Left kidney (tissue), 8 donors: Measurements from ENCODE around the gene TMC6. TPM values are rescaled to one million over a fixed set of nuclear protein-coding genes. Genes with fewer than 3 reads are reported as not detected.
A peak's percentile ranks its signal among the peaks of the same experiment; 100 is the strongest.
"Not testable (repeated sequence)": the region's sequence is repeated elsewhere in the genome, so short reads cannot be mapped to it uniquely, and the experiment has no call there.

Experiments
- DNase-seq: peaks from one replicate; pipeline ENCODE4 v3.0.0-alpha.2; 2013
- long read RNA-seq, 8 donors: transcript quantifications; one replicate each; lab custom pipeline, GENCODE V29; 2026
- polyA plus RNA-seq: library from polyadenylated mRNA; unstranded; fragments of 120-200 nt; gene quantifications from one replicate; pipeline ENCODE4 v1.2.1, GENCODE V29; 2013; ENCODE audit not compliant: insufficient read length

TMC6 gene, protein sequence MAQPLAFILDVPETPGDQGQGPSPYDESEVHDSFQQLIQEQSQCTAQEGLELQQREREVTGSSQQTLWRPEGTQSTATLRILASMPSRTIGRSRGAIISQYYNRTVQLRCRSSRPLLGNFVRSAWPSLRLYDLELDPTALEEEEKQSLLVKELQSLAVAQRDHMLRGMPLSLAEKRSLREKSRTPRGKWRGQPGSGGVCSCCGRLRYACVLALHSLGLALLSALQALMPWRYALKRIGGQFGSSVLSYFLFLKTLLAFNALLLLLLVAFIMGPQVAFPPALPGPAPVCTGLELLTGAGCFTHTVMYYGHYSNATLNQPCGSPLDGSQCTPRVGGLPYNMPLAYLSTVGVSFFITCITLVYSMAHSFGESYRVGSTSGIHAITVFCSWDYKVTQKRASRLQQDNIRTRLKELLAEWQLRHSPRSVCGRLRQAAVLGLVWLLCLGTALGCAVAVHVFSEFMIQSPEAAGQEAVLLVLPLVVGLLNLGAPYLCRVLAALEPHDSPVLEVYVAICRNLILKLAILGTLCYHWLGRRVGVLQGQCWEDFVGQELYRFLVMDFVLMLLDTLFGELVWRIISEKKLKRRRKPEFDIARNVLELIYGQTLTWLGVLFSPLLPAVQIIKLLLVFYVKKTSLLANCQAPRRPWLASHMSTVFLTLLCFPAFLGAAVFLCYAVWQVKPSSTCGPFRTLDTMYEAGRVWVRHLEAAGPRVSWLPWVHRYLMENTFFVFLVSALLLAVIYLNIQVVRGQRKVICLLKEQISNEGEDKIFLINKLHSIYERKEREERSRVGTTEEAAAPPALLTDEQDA
- polyA plus RNA-seq = 24.8 TPM
- long read RNA-seq, donor 1, full-length matches to known transcripts = 5 of 5 reads
- long read RNA-seq, donor 1, partial matches to known transcripts = 0 of 5 reads
- long read RNA-seq, donor 1, other reads (novel, unspliced or antisense) = 0 of 5 reads
- long read RNA-seq, donor 2, partial matches to known transcripts = 0 of 1 reads
- long read RNA-seq, donor 2, other reads (novel, unspliced or antisense) = 0 of 1 reads
- long read RNA-seq, donor 3, partial matches to known transcripts = 0 of 2 reads
- long read RNA-seq, donor 3, other reads (novel, unspliced or antisense) = 0 of 2 reads
- long read RNA-seq, donor 4, partial matches to known transcripts = 0 of 2 reads
- long read RNA-seq, donor 4, other reads (novel, unspliced or antisense) = 0 of 2 reads
- long read RNA-seq, donor 5, full-length matches to known transcripts = 10 of 10 reads
- long read RNA-seq, donor 5, partial matches to known transcripts = 0 of 10 reads
- long read RNA-seq, donor 5, other reads (novel, unspliced or antisense) = 0 of 10 reads
- long read RNA-seq, donor 6, full-length matches to known transcripts = 6 of 6 reads
- long read RNA-seq, donor 6, partial matches to known transcripts = 0 of 6 reads
- long read RNA-seq, donor 6, other reads (novel, unspliced or antisense) = 0 of 6 reads
- long read RNA-seq, donor 7, full-length matches to known transcripts = 2 of 2 reads
- long read RNA-seq, donor 7, partial matches to known transcripts = 0 of 2 reads
- long read RNA-seq, donor 7, other reads (novel, unspliced or antisense) = 0 of 2 reads
- long read RNA-seq, donor 8, partial matches to known transcripts = 0 of 1 reads
- long read RNA-seq, donor 8, other reads (novel, unspliced or antisense) = 0 of 1 reads

DNA sequence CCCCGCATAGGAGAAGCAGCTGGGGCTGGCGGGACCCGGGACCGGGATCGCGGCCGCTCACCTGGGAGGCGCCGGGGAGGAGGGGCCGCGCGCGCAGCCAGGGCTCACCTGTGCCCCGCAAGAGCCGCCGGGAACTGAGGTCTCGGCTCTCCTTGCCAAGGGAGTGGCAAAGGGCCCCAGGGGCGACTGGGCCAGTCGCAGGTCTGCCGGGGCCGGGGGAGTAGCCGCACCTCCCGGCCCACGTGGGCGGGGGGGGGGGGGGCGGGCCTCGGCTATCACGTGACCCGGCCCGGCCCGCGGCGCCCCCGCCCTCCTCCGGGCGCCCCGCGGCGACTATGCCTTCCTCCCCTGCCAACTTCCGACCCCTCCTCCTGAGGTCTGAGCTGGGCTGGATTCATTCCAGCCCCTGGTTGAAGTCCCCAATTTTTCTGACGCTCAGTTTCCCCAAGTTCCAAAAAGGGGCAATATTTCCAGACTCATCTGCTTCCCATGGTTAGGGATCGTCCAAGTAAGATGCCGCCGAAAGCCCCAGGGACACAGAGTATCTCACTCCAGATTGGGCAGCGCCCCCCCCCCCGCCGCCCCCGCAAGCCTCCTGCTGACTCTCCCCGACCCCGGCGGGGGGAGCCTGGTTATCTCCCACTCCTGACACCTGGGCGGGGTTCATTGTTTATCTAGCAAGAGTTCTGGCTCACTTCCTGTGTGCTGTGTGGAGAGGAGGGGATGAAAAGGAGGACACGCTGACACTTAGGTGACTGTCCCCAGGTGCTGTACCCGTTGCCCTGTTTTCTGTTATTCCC is at the start of gene TMC6:
Gene TMC6, minus strand, starts transcription at position 205 of the 800 bp plus-strand sequence. CDS start 1,923 bp downstream, outside the sequence.
- DNase-seq = no peak

DNA sequence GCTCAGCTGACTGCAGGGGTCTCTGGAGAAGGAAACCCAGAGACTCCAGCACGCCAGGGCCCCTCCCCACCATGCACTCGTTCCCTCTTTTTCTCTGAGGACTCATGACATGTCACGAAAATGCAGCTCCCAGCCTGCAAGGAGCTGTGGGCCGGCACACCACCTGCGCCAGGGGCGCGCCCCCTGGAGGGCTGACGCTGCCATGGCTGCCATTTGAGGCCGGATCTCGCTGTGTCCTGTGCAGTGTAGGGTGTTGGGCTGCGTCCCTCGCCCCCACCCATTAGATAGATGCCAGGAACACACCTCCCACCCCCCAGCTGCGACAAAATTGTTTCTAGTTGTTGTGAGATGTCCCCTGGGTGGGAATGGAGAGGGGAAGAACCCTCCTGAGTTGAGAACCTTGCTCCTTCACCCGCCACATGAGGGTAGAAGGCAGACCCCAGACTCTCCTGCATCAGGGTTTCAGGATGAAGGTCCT is 48.0 kb upstream of the TMC6 start:
- DNase-seq = no peak

DNA sequence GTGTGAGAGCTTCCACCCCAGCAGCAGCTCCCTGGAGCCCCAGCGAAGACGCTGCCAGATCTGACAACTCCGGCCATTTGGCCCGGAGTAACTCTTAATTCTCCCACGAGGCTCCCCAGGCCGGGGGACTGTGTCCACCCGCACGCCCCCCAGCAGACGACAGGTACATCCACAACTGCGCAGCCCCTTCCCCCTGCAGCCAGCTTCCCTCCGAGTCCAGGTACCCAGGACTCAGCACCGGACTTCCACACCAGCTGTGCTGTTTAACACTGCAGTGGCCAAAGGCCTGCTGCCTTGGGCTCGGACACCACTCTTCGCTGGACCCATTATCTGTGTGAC is 47.1 kb upstream of the TMC6 start:
- no peak for DNase-seq

DNA sequence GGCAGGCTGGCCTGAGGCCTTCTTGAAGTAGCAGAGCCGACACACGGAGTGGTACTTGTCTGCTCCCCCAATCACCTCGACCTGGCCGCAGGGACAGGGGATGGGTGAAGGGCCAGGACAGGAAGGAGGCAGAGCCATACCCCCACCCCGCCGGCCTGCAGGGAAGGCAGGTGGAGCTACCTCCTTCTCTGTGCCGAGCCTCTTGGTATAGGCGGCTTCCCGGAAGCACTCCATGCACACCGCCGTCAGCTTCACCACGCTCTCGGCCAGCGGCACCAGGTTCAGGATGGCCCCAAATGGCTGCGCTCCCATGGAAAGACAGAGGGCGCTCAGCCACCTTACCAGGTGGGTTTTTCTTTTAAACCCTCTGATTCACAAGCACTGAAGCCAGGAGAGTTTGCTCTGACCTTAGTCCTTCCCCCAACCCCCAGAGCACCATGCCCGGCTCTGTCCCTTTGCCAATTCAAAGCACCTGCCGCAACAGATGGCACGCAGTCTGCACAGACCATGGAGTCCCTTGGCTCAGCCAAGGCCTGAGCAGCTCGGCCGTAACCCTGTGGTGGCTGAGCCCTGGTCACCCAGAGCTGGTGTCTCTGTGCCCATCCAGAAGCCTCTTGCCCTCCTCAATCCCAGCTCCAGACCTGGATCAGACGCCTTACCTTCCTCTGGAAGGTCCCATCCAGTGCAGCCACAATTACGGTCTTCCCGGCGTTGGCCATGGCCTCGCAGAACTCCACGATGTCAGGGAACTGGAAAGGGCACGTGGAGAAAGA is 46.5 kb upstream of the TMC6 start:
- DNase-seq = no peak

DNA sequence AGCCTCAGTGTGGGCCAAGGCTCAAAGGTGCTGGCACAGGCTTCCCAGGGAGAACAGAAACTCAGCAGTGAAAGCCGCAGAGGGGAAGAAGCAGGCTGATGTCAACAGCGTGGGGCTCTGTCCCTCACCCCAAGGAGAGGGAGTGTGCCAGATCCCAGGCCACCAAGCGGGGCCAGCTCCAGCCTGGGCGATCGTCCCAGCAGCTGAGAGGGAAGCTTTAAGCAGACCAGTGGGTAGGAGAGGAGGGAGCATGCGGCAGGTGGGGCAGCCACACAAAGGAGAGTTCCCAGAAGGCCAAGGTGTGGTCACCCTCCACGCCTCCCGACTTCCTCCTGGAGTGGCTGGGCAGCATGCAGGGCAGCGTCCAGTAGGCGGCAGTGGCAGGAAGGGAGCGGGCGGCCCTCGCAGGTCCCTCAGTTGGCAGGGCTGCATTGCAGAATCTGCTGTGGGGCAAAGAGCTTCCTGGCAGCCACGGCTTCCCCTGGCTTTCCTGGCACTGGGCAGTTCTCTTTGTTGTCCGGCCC is 45.9 kb upstream of the TMC6 start:
- DNase-seq = no peak

DNA sequence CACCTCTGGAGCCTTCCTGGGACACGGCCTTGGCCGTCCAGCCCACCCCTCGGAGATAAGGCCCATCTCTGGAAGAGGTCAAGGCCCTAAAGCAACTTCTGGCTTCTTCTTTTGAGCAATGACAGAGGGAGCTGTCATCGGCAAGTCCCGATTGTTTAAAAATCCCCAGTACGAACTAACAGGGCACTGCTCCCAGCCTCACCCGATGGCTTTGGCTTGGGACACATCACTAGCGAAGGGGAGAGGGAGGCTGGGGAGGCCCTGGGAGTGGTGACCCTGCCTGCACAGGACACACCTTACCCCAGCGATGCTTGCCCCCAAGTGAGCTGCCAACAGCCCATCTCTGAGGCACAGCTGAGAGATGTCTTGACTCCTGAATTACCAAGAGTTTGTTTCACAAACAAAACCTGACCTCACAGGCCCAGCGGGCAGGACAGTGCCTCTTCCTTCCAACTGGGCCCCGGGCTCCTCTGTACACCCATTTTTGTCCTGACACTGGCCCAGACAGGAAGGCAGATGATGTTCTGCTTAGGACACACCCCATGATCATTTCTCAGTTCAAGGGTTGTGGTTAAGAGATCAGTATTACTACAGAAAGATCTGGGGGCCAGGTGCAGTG is 44.7 kb upstream of the TMC6 start:
- DNase-seq = no peak

DNA sequence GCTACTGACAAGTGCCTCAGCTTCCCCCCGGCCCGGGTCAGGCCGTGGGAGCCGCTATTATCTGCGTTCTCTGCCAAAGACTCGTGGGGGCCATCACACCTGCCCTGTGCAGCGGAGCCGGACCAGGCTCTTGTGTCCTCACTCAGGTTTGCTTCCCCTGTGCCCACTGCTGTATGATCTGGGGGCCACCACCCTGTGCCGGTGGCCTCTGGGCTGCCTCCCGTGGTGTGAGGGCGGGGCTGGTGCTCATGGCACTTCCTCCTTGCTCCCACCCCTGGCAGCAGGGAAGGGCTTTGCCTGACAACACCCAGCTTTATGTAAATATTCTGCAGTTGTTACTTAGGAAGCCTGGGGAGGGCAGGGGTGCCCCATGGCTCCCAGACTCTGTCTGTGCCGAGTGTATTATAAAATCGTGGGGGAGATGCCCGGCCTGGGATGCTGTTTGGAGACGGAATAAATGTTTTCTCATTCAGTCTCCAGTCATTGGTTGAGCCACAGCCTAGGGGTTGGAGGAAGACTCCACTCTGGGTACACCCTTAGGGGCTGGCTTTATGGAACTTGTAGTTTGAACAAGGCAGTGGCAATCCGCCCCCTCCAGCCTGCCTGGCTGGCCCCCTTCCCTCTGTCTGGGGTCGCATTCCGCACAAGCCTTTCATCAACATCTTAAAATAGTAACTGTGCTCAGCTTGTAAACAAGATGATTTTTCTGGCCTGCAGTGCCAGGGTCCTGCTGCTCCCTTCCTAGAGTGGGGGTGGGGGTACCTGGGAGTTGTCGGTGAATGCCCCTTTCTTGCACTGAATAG is 43.9 kb upstream of the TMC6 start:
- DNase-seq = no peak

DNA sequence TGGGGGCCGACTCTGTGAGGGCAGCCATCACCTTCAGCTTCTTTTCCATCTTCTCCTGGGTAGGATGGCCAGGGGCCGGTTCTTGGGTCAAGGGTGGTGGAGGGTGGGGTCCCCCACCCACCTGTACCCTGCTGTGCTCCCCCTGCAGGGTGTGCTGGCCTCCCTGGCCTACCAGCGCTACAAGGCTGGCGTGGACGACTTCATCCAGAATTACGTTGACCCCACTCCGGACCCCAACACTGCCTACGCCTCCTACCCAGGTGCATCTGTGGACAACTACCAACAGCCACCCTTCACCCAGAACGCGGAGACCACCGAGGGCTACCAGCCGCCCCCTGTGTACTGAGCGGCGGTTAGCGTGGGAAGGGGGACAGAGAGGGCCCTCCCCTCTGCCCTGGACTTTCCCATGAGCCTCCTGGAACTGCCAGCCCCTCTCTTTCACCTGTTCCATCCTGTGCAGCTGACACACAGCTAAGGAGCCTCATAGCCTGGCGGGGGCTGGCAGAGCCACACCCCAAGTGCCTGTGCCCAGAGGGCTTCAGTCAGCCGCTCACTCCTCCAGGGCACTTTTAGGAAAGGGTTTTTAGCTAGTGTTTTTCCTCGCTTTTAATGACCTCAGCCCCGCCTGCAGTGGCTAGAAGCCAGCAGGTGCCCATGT is 43.2 kb upstream of the TMC6 start:
- not testable (repeated sequence) for DNase-seq

DNA sequence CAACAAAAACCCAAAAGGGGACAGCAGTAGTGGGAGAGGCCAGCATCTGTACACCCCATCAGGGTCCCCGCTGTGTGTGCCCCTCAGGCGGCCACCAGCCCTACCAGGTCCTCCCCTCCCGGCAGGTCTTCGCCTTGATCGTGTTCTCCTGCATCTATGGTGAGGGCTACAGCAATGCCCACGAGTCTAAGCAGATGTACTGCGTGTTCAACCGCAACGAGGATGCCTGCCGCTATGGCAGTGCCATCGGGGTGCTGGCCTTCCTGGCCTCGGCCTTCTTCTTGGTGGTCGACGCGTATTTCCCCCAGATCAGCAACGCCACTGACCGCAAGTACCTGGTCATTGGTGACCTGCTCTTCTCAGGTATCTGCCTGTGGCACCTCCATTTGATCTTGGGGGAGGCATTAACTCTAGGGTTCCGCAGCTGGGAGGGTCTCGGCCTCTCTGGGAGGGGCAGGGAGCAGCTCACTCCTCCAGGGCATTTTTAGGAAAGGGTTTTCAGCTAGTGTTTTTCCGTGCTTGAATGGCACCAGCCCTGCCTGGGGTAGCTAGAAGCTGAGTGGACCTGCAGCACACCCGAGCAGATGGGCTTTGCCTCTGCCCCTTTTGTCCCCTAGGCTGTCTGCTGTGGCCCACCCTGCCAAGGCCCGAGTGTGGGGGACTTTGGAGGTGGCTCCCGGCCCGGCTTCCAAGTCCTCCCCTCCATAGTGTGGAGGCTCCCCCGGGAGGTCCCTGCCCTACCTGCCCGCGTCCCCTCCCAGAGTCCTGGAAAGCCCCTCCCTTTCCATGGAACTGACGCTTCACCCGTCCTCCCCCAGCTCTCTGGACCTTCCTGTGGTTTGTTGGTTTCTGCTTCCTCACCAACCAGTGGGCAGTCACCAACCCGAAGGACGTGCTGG is 42.4 kb upstream of the TMC6 start:
- DNase-seq = no peak

DNA sequence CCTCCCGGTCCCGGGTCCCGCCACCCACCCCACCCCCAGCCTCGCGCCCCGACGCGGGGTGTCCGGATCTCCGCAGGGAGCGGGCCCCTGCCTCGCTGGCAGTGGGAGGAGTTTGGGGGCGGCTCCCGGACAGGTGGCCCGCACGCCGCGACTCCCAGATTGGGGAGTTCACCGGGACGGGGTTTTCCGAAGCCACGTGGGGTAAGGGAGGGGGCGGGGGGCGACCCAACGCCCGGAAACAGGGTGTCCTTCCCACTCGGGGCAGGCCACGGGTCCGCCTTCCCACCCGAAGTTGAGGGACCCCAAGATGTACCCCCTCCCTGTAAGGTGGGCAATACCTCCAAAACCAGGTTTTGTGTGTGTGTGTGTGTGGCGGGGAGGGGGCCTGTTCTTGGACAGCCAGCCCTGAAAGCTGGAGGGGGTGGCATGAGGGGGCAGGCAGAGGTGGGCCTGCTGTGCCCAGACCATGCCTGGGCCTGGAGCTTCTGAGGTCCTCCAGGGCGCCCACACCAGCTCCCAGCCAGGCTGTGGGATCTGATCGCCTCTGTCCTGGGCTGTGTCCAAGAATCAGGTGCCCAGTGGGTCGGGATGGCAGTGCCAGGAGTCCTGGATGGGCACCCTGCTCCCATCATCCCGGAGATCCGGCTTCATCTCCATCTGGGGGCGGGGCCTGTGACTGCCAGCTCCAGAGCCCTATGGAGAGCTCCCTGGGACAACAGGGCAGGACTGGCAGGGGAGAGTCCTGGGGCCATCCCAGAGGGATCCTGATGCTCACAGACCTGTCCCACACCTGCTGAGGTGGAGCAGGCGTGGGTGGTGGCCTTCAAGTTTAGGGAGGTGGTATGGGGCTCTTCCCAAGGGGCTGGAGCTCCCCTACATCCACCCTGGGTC is 40.6 kb upstream of the TMC6 start:
- DNase-seq = no peak

DNA sequence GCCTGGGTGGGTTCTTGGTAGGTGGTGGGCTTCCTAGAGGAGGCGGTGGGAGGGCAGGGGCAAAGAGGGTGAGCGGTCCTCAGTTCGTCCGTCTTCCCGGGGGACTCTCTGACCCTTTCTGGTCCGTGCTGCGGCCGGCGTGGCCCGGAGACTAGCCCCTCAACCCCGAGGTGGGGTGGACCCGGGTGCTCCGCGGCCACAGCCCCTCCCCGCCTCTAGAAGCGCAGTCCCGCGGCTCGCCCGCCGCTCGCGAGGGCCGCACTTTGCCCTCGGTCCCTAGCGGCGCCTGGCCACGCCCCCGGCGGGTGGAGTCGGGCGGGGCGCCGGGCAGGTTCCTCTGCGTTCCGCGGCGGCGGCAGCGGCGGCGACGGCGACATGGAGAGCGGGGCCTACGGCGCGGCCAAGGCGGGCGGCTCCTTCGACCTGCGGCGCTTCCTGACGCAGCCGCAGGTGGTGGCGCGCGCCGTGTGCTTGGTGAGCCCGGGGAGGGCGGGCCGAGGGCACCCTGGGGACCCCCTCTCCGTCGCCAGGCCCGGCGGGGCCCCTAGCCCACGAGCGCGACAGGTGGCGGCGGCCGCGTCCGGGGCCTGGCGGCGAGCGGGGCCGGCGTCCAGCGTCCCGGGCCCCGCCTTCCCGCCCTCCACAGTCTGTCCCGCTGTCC is 39.8 kb upstream of the TMC6 start, which contains the start of gene SYNGR2:
Gene SYNGR2, plus strand, starts transcription at position 340 of the 661 bp plus-strand sequence. Its CDS starts 36 bp downstream, at position 376.
- DNase-seq = peak; percentile 77

DNA sequence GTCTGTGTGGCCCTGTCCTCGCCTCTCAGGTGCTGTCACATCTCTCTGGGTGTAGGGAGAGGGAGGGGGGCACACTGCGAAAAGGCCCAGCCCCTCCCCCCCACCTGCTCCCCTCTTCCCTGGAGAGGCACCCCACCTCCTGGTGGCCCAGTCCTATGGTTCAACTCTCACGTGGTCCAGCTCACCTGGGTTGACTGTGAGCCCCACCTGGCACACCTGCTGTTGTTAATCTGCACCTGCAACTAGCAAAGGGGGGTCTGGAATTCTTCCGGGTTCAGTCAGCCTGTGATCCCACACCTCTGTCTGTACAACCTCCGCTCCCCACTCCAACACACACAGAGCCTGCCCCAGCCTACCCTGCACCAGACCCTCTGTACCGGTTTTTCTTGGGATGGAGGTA is 37.9 kb upstream of the TMC6 start:
- DNase-seq = no peak

DNA sequence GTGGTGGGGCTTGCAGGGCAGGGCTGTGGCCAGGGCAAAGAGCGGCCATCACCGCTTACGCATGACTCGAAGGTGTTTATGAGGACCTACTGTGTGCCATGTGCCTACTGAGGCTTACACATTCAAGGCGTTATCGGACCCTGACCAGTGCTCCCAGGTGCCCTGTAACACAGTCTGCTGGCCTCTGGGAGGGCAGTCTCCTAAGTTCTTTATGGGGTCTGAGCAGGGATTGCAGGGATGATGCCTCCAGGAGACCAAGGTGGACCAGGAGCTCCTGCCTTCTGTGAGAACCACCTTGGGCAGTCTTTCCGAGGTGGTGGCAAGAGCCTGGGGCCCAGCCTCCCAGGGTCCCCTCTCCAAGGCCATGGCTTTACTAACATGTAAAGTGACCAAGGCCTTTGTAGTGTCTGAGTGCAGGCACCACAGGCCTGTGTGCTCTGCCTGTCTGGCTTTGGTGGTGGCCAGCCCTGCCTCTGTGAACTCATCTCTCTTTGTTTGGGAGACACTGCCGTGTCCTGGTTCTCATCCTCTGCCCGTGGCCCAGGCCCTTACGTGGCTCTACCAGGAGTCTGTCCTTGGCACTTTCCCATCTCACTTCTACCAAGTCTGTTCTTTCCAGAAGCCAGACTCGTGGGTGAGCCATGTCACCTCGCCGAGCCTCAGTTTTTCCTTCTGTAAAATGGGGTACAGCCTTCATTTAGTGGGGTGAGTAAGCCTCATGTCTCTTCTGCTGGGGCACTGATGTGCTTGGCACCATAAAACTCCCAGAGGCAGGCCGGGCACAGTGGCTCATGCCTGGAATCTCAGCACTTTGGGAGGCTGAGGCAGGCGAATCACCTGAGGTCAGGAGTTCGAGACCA is 36.4 kb upstream of the TMC6 start:
- DNase-seq = no peak
